ENCODE measurements around the gene TRAPPC2. TPM values are rescaled to one million over a fixed set of nuclear protein-coding genes. Genes with fewer than 3 reads are reported as not detected.

The TRAPPC2 gene
- total and polyA plus RNA-seq, 9 of the 15 experiments (the other 6 are each of a cell fraction or from before 2014, with no cell fraction given), result 10.3 to 30.6 (median 18.6) TPM

- no peak for TF ChIP-seq E2F8 (IDR thresholded peaks at IDR 0.05; ENCODE audit: low read depth, partially characterized antibody)
- peak in 1 of 2 experiments; percentile 70; a peak in 1 of 4 replicates for TF ChIP-seq RCOR1 (IDR thresholded peaks at IDR 0.05; ENCODE audit: borderline replicate concordance in 1 of 2, low read depth in 2 of 2, low read length in 2 of 2)
- peak; percentile 59 for TF ChIP-seq VEZF1 (CRISPR knock-in tag; IDR thresholded peaks at IDR 0.05)
- TF ChIP-seq C11orf30 (IDR thresholded peaks at IDR 0.05; ENCODE audit: low read depth), result peak; percentile 15; the same call in 1 of the 2 replicates
- no peak for TF ChIP-seq TSC22D4 (tag; IDR thresholded peaks at IDR 0.05)
- TF ChIP-seq JUND (IDR thresholded peaks at IDR 0.05; ENCODE audit: borderline replicate concordance, low read depth, low read length), result peak; percentile 84
- peak; percentile 65; the same call in 1 of the 3 replicates for TF ChIP-seq JUND (tag; IDR thresholded peaks at IDR 0.05; ENCODE audit: borderline replicate concordance, low read depth, low read length)
- TF ChIP-seq PHTF2 (CRISPR knock-in tag; IDR thresholded peaks at IDR 0.05), result no peak
- TF ChIP-seq ATF7 (IDR thresholded peaks at IDR 0.05), result peak; percentile 71
- 0 out of 2 replicates have a peak, but pooled peaks have one; percentile 41 for TF ChIP-seq ZEB2 (IDR thresholded peaks at IDR 0.05)
- TF ChIP-seq CTBP1 (IDR thresholded peaks at IDR 0.05; ENCODE audit: borderline replicate concordance), result peak; percentile 45; the same call in 1 of the 2 replicates
- TF ChIP-seq NCOR1 (IDR thresholded peaks at IDR 0.05), result 0 out of 2 replicates have a peak, but pooled peaks have one; percentile 13
- no peak for TF ChIP-seq TEAD1 (CRISPR knock-in tag; IDR thresholded peaks at IDR 0.05)
- 0 out of 2 replicates have a peak, but pooled peaks have one; percentile 32 for TF ChIP-seq ZNF592 (IDR thresholded peaks at IDR 0.05)
- TF ChIP-seq MEIS2 (IDR thresholded peaks at IDR 0.05; ENCODE audit: partially characterized antibody), result peak; percentile 17
- TF ChIP-seq ARID1B (IDR thresholded peaks at IDR 0.05), result peak; percentile 54
- peak; percentile 43; the same call in 1 of the 2 replicates for TF ChIP-seq SMARCA4 (IDR thresholded peaks at IDR 0.05)
Measured at GRCh38 chrX:13699183-13699826, 35.1 kb downstream of the TRAPPC2 start (continued).

All from K562 (cell line).